Spleen (tissue), 11 donors: ENCODE data around the gene SLC47A2. TPM values are rescaled to one million over a fixed set of nuclear protein-coding genes. Genes with fewer than 3 reads are reported as not detected.

Experiments
- DNase-seq: peaks from one replicate; pipeline ENCODE4 v3.0.0-alpha.2; 2020
- H3K27ac ChIP-seq, 8 donors: fragments of 200-600 bp; sonication (generic) in 7 of 8; 1 replicate in 4 of 8; 2 replicates in 4 of 8; pipeline versions ENCODE4 v1.5.0 to v1.8.0; 2016 to 2021; ENCODE audit warnings: inconsistent platforms in 4 of 8, mild to moderate bottlenecking in 4 of 8, moderate library complexity in 1 of 8
- H3K27me3 ChIP-seq, 7 donors: fragments of 200-600 bp; sonication (generic) in 6 of 7; replicated peaks in 1 of 7; 1 replicate in 4 of 7; 2 replicates in 3 of 7; pipeline versions ENCODE4 v1.5.0 to v1.8.0; 2016 to 2021; ENCODE audit warnings: inconsistent platforms in 3 of 7, mild to moderate bottlenecking in 1 of 7
- H3K36me3 ChIP-seq, 6 donors: fragments of 200-600 bp; sonication (generic) in 5 of 6; 1 replicate in 4 of 6; 2 replicates in 2 of 6; pipeline versions ENCODE4 v1.5.0 to v1.8.0; 2016 to 2021; ENCODE audit warnings: inconsistent platforms in 2 of 6
- H3K4me1 ChIP-seq, 6 donors: fragments of 200-600 bp; sonication (generic) in 5 of 6; 1 replicate in 3 of 6; 2 replicates in 3 of 6; pipeline versions ENCODE4 v1.5.0 to v1.8.0; 2016 to 2021; ENCODE audit warnings: inconsistent platforms in 3 of 6
- H3K4me3 ChIP-seq, 8 donors: fragments of 200-600 bp; sonication (generic) in 7 of 8; 1 replicate in 4 of 8; 2 replicates in 4 of 8; pipeline versions ENCODE4 v1.5.0 to v1.8.0; 2016 to 2021; ENCODE audit warnings: inconsistent platforms in 4 of 8, mild to moderate bottlenecking in 4 of 8, moderate library complexity in 2 of 8
- H3K9me3 ChIP-seq, 8 donors: fragments of 200-600 bp; sonication (generic) in 7 of 8; 1 replicate in 4 of 8; 2 replicates in 4 of 8; pipeline versions ENCODE4 v1.5.0 to v1.8.0; 2016 to 2021; ENCODE audit warnings: inconsistent platforms in 4 of 8
- CTCF ChIP-seq, 11 experiments: fragments of 200-600 bp in 7 of 11; fragments of 450-650 bp in 4 of 11; sonication (generic) in 4 of 11; IDR thresholded peaks in 8 of 11; conservative IDR thresholded peaks in 3 of 11; 1 replicate in 7 of 11; 2 replicates in 4 of 11; pipeline versions ENCODE4 v1.4.0 to v1.8.0; 2016 to 2021; ENCODE audit warnings: antibody characterized with exemption in 11 of 11, inconsistent platforms in 4 of 11, mild to moderate bottlenecking in 1 of 11
- POLR2A ChIP-seq, 3 donors: fragments of 450-650 bp; IDR thresholded peaks; one replicate each; pipeline ENCODE4 v1.5.1; 2017; ENCODE audit warnings: antibody characterized with exemption in 3 of 3, mild to moderate bottlenecking in 1 of 3
- POLR2AphosphoS5 ChIP-seq, 3 donors: sonication (generic); formaldehyde crosslinking; IDR thresholded peaks; one replicate each; pipeline ENCODE4 v1.5.1; 2017; ENCODE audit warnings: antibody characterized with exemption in 3 of 3
- WGBS, 5 donors: extraction: QIAGEN DNeasy Blood & Tissue Kit in 3 of 5; methylation state at CpG; one replicate each; pipeline versions ENCODE4 v1.1.5 to v1.1.7; 2013 to 2018; 5-methylcytosine and 5-hydroxymethylcytosine counted together
- intact Hi-C: fragments of 100-400 bp; cut with DNase I; formaldehyde crosslinking; loops from one replicate; pipeline ENCODE4 v1.15.0; 2023; ENCODE audit warnings: low total_unique reads
- polyA plus RNA-seq, 3 donors: library from polyadenylated mRNA; stranded (reverse); fragments of 200-250 nt; gene quantifications; one replicate each; pipeline ENCODE4 v1.2.1, GENCODE V29; 2013
- total RNA-seq, 7 donors: library from RNA; depleted of rRNA in 3 of 7; stranded (reverse); fragments of >200 nt in 3 of 7; fragmentation: NEBNext Ultra II Directional in 4 of 7; extraction: Animal tissue kit (Norgen Biotek cat#: 25700) in 4 of 7; gene quantifications; one replicate each; pipeline versions ENCODE4 v1.1.0 to v1.2.1, GENCODE V29; 2016 to 2021
- donor health status: healthy with polysubstance abuse.
- donor health status: DM: no; HTN: no; CAD: no; lungs with moderate emphysema.
- donor health status: DM: no; HTN: no; CAD: no.
- donor health status: Bipolar disorder and iron deficiency.
- donor health status: healthy.
- donor health status: DM: no; HTN: no; CAD: no.
- donor health status: DM: yes; HTN: yes; CAD: no.

SLC47A2 gene
- total and polyA plus RNA-seq, 10 donors = 0.03 TPM; not detected in 9

- intact Hi-C loops = no loop called here
- H3K27ac ChIP-seq = peak overlapping the region in 1 of 8 donors; percentile 77
- H3K36me3 ChIP-seq = no peaks in the 10 kb centered on the region
- H3K4me3 ChIP-seq = no peak overlapping the region
- no peaks in the 10 kb centered on the region for H3K27me3 ChIP-seq
- TF ChIP-seq CTCF (IDR thresholded peaks at IDR 0.05 in 8 of 11, conservative IDR thresholded peaks at IDR 0.05 in 3 of 11) (no peak), POLR2AphosphoS5 (IDR thresholded peaks at IDR 0.05) (no peak), POLR2A (IDR thresholded peaks at IDR 0.05) (no peak)
- no peak for DNase-seq
- no peaks in the 10 kb centered on the region for H3K9me3 ChIP-seq
- 75 to 92% (median 87%) methylated on average over 5 of the region's 5 CpGs for WGBS, 5 donors
- peaks cover 13 to 53% (median 37%) of the 10 kb centered on the region in 6 donors for H3K4me1 ChIP-seq
Measured at GRCh38 chr17:19725486-19725885, 9.1 kb upstream of the SLC47A2 start.

- TF ChIP-seq POLR2A (IDR thresholded peaks at IDR 0.05) = no peak
- peak; percentile 41 to 83 (median 80) for TF ChIP-seq POLR2AphosphoS5 (IDR thresholded peaks at IDR 0.05)
- 25 to 53% (median 40%) methylated on average over 18 to 55 of the region's 55 CpGs for WGBS, 5 donors
- DNase-seq = peak; percentile 92
- Histone ChIP-seq H3K27me3 (no peaks in the 10 kb centered on the region), H3K27ac (peak overlapping the region; percentile 16 to 78 (median 64)), H3K4me1 (peaks cover 13 to 58% (median 39%) of the 10 kb centered on the region in 6 donors), H3K9me3 (no peaks in the 10 kb centered on the region), H3K36me3 (no peaks in the 10 kb centered on the region), H3K4me3 (peak overlapping the region in 7 of 8 donors; percentile 9 to 66 (median 35))
- intact Hi-C loops = no loop called here
Measured at GRCh38 chr17:19724501-19725420, 8.4 kb upstream of the SLC47A2 start.

DNA sequence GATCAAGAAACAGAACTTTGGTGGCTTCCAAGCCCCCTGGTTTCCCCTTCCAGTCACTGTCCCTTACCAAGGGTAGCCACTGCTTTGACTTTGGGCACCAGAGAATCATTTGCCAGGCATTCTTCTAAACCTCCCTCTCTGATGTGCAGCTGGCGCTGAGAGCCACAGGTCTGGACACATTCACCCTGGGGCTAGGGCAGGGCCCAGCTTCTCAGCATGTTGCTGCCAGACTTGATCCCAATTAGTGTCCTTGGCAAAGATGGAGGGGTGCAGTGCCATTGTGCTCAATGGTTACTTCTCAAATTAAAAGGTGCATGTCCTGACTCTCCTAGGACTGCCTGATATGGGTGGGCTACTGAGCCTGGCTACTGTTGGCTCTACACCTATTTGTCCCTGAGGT is 7.6 kb upstream of the SLC47A2 start:
- peak overlapping the region in 3 of 8 donors; percentile 9 to 66 (median 35) for H3K4me3 ChIP-seq
- H3K27me3 ChIP-seq = no peaks in the 10 kb centered on the region
- no peaks in the 10 kb centered on the region for H3K36me3 ChIP-seq
- TF ChIP-seq CTCF (IDR thresholded peaks at IDR 0.05 in 8 of 11, conservative IDR thresholded peaks at IDR 0.05 in 3 of 11) (no peak), POLR2A (IDR thresholded peaks at IDR 0.05) (no peak), POLR2AphosphoS5 (IDR thresholded peaks at IDR 0.05) (no peak)
- no peak for DNase-seq
- H3K9me3 ChIP-seq = no peaks in the 10 kb centered on the region
- intact Hi-C loops = no loop called here
- peak overlapping the region in 6 of 8 donors; percentile 51 to 78 (median 74) for H3K27ac ChIP-seq
- peaks cover 13 to 58% (median 39%) of the 10 kb centered on the region in 6 donors for H3K4me1 ChIP-seq
- 99 to 100% (median 100%) methylated on average over 1 of the region's 1 CpG for WGBS, 5 donors

DNA sequence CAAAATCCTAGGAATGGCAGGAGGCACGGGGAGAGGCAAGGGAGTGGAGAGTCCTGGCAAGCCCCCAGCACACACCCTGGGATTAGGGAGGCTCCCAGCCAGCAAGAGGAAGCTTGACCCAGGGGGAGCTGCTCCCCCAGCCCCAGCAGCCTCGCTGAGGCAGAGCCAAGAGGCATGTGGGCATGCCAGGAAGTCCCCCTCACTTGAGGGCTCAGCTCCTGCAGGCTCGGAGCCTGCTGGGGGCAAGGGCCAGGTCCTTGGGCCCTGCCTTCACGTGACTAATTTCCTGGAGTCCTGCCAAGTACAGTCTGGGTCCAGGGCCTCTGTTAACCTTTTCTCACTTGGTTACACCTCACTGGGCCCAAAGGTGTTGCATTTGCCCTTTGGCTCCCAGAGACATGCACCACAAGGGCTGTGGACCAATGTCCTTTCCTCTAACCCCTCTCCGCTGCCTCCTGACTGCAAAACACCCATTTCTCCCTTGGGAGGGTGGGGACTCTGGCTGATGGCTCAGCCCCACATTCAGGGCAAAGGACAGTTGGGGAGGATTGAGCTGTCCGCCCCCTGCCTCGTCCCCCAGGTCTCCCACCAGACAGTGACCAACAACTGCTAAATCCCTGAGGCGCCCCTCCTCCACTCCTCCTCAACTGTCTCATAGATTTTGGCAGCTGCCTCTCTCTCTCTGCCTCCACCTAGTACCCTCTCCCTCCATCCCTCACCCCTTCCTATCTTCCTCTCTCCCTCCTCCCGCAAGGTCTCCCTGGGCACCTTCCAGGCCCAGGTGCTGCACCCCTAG is 4.4 kb upstream of the SLC47A2 start:
- 52 to 66% (median 56%) methylated on average over 8 to 9 of the region's 9 CpGs for WGBS, 5 donors
- Histone ChIP-seq H3K27ac (no peak overlapping the region), H3K4me1 (peaks cover 6 to 35% (median 20%) of the 10 kb centered on the region in 6 donors), H3K36me3 (no peaks in the 10 kb centered on the region), H3K4me3 (no peak overlapping the region), H3K9me3 (no peaks in the 10 kb centered on the region), H3K27me3 (no peaks in the 10 kb centered on the region)
- intact Hi-C loops = no loop called here
- peak in 2 of 3 donors; percentile 35 to 37 for TF ChIP-seq POLR2AphosphoS5 (IDR thresholded peaks at IDR 0.05)
- no peak for TF ChIP-seq CTCF (IDR thresholded peaks at IDR 0.05 in 8 of 11, conservative IDR thresholded peaks at IDR 0.05 in 3 of 11)
- DNase-seq = no peak
